K562 (cell line): Measurements from ENCODE around the gene ZDHHC17. TPM values are rescaled to one million over a fixed set of nuclear protein-coding genes. Genes with fewer than 3 reads are reported as not detected.

ENCODE experiments used
- ATAC-seq: fragments of 200-7000 bp; cut with Tn5 transposase; 3 replicates; pipeline ENCODE4 v1.9.1; 2020; ENCODE audit warnings: moderate library complexity
- BruUV-seq: library from RNA; stranded (reverse); fragments of 400-500 nt; replicated peaks from 2 replicates; lab custom pipeline; 2021; lab: Mats Ljungman, UMichigan
- CTCF ChIA-PET: fragments of 300-600 bp; formaldehyde crosslinking; extraction: SDS; loops from one replicate; lab custom pipeline; 2021; ENCODE audit warnings: low intra/inter-chr PET ratio; lab: Yijun Ruan, JAX
- POLR2A ChIA-PET: fragments of 300-600, 350-650 bp; sonication (Branson Sonifier 250); formaldehyde crosslinking; extraction: SDS; loops from one replicate; lab custom pipeline; 2021; ENCODE audit warnings: antibody characterized with exemption, inconsistent platforms; lab: Yijun Ruan, JAX
- DNase-seq, 4 experiments: peaks; one replicate each; pipeline versions ENCODE4 v3.0.0 to v3.0.0-alpha.2; 2011 to 2018; ENCODE audit warnings: low spot score in 3 of 4, mixed read lengths in 3 of 4; ENCODE audit errors: extremely low read depth in 1 of 4
- FAIRE-seq: peaks from 2 replicates; lab custom pipeline; 2011; peaks lifted over from hg19 to GRCh38; lab: Jason Lieb, UNC
- H2AFZ ChIP-seq: 2 replicates; pipeline ENCODE4 v1.6.0; 2011; ENCODE audit warnings: low read depth, low read length, control low read depth, inconsistent platforms
- H3K27ac ChIP-seq: fragments of 200-600 bp; 3 replicates; pipeline ENCODE4 v1.8.0; 2011; ENCODE audit warnings: low read depth, mild to moderate bottlenecking, control low read depth, inconsistent platforms, low read length, moderate library complexity, mixed read lengths; ENCODE audit errors: extremely low read depth
- H3K27me3 ChIP-seq, 2 experiments: fragments of 300-600 bp in 1 of 2; 2 replicates in 1 of 2; 3 replicates in 1 of 2; pipeline versions ENCODE4 v1.6.0 to v1.8.0; 2011; ENCODE audit warnings: inconsistent platforms in 2 of 2, low read length in 2 of 2, mild to moderate bottlenecking in 1 of 2, mixed read lengths in 1 of 2, moderate library complexity in 1 of 2; ENCODE audit not compliant: control insufficient read depth in 2 of 2, insufficient read depth in 2 of 2
- H3K36me3 ChIP-seq: fragments of 300-600 bp; 3 replicates; pipeline ENCODE4 v1.8.0; 2011; ENCODE audit warnings: mild to moderate bottlenecking, low read length, inconsistent platforms; ENCODE audit not compliant: control insufficient read depth, insufficient read depth
- H3K4me1 ChIP-seq, 2 experiments: fragments of 200-600 bp in 1 of 2; replicated peaks in 1 of 2; 2 replicates in 1 of 2; 3 replicates in 1 of 2; pipeline versions ENCODE4 v1.5.1 to v1.8.0; 2011; ENCODE audit warnings: inconsistent platforms in 2 of 2, low read length in 2 of 2, mild to moderate bottlenecking in 1 of 2, mixed read lengths in 1 of 2, moderate library complexity in 1 of 2; ENCODE audit not compliant: control insufficient read depth in 2 of 2, insufficient read depth in 2 of 2
- H3K4me2 ChIP-seq: 2 replicates; pipeline ENCODE4 v1.6.1; 2011; ENCODE audit warnings: low read length, control low read depth, inconsistent platforms, mixed read lengths; ENCODE audit not compliant: insufficient read depth
- H3K4me3 ChIP-seq: fragments of 200-600 bp; sonication (generic), shearing (Covaris generic); 2 replicates; pipeline ENCODE4 v1.5.1; 2016; ENCODE audit warnings: control low read depth, inconsistent platforms
- H3K79me2 ChIP-seq: fragments of 200-600 bp; 3 replicates; pipeline ENCODE4 v1.8.0; 2011; ENCODE audit warnings: low read length, inconsistent platforms; ENCODE audit not compliant: control insufficient read depth, insufficient read depth
- H3K9ac ChIP-seq, 2 experiments: 2 replicates each; pipeline versions ENCODE4 v1.6.0 to v1.6.1; 2011; ENCODE audit warnings: low read depth in 2 of 2, low read length in 2 of 2, control low read depth in 1 of 2, inconsistent platforms in 1 of 2, mild to moderate bottlenecking in 1 of 2, mixed read lengths in 1 of 2; ENCODE audit not compliant: insufficient read depth in 1 of 2
- H3K9me1 ChIP-seq: one replicate; pipeline ENCODE4 v1.6.0; 2011; ENCODE audit warnings: inconsistent platforms, mild to moderate bottlenecking, low read length, moderate library complexity; ENCODE audit not compliant: control insufficient read depth, insufficient read depth
- H3K9me3 ChIP-seq: replicated peaks from 2 replicates; pipeline ENCODE4 v1.5.1; 2011; ENCODE audit warnings: low read depth, low read length, inconsistent platforms; ENCODE audit not compliant: control insufficient read depth, insufficient read depth
- H4K20me1 ChIP-seq: replicated peaks from 2 replicates; pipeline ENCODE4 v1.6.1; 2011; ENCODE audit warnings: low read length, inconsistent platforms, mixed read lengths; ENCODE audit not compliant: control insufficient read depth, insufficient read depth
- BACH1 ChIP-seq: fragments of 200-800 bp; sonication (Bioruptor generic); IDR thresholded peaks from 2 replicates; pipeline ENCODE4 v1.6.1; 2016; ENCODE audit warnings: missing genetic modification characterization, missing compliant biosample characterization
- CBX3 ChIP-seq, 2 experiments: IDR thresholded peaks; 1 replicate in 1 of 2; 2 replicates in 1 of 2; pipeline ENCODE4 v1.6.1; 2012; ENCODE audit warnings: inconsistent platforms in 2 of 2, low read length in 2 of 2, borderline replicate concordance in 1 of 2, control low read depth in 1 of 2
- GABPB2 ChIP-seq: fragments of 250-450 bp; sonication (Bioruptor Pico); conservative IDR thresholded peaks from 2 replicates; pipeline ENCODE4 v1.5.1; 2021; ENCODE audit warnings: mild to moderate bottlenecking
- HNRNPH1 ChIP-seq: fragments of 200-400 bp; formaldehyde crosslinking; optimal IDR thresholded peaks from 2 replicates; pipeline ENCODE3; 2017; ENCODE audit warnings: low read depth, mild to moderate bottlenecking, low read length, moderate library complexity
- IFI16 ChIP-seq: fragments of 250-450 bp; sonication (Bioruptor Pico); IDR thresholded peaks from 2 replicates; pipeline ENCODE4 v2.1.2; 2022; ENCODE audit warnings: mild to moderate bottlenecking, inconsistent platforms
- PHB2 ChIP-seq: fragments of 450-650 bp; IDR thresholded peaks from 2 replicates; pipeline ENCODE4 v1.6.1; 2017; ENCODE audit warnings: low read depth
- POLR3A ChIP-seq: IDR thresholded peaks from 2 replicates; pipeline ENCODE4 v1.6.1; 2011; ENCODE audit warnings: borderline replicate concordance, mild to moderate bottlenecking, moderate library complexity; ENCODE audit not compliant: insufficient read length, insufficient read depth; ENCODE audit errors: extremely low read depth
- PPARD ChIP-seq: fragments of 250-450 bp; sonication (Bioruptor Pico); IDR thresholded peaks from 2 replicates; pipeline ENCODE4 v1.8.0; 2022; ENCODE audit warnings: inconsistent platforms, mild to moderate bottlenecking, moderate library complexity
- RBM39 ChIP-seq: fragments of 200-400 bp; formaldehyde crosslinking; optimal IDR thresholded peaks from 2 replicates; pipeline ENCODE3; 2018; ENCODE audit warnings: low read depth, low read length
- SAFB2 ChIP-seq: fragments of 200-400 bp; formaldehyde crosslinking; IDR thresholded peaks from 2 replicates; pipeline ENCODE4 v1.6.1; 2018; ENCODE audit warnings: borderline replicate concordance, low read length, low read depth, moderate library complexity; ENCODE audit not compliant: severe bottlenecking
- SMAD3 ChIP-seq: fragments of 450-650 bp; formaldehyde crosslinking; conservative IDR thresholded peaks from 2 replicates; pipeline ENCODE4 v1.4.0; 2020; ENCODE audit warnings: mild to moderate bottlenecking
- SMC3 ChIP-seq: conservative IDR thresholded peaks from 2 replicates; pipeline ENCODE4 v1.6.1; 2011; ENCODE audit warnings: low read depth, low read length, improper control_type of control experiment; ENCODE audit not compliant: insufficient read depth
- ZNF41 ChIP-seq: fragments of 250-450 bp; sonication (Bioruptor Pico); conservative IDR thresholded peaks from 2 replicates; pipeline ENCODE4 v1.4.0; 2020; ENCODE audit warnings: mild to moderate bottlenecking
- WGBS: fragments of 100-300 bp; shearing (Covaris generic); methylation state at CpG from one replicate; pipeline ENCODE4 v1.1.6; 2016; ENCODE audit warnings: low coverage, mixed read lengths; ENCODE audit not compliant: insufficient coverage; ENCODE audit errors: missing lambda C conversion rate; 5-methylcytosine and 5-hydroxymethylcytosine counted together
- in situ Hi-C: fragments of 300-500 bp; cut with MboI; formaldehyde crosslinking; loops from 4 replicates; pipeline ENCODE4 v1.15.0; 2018; ENCODE audit warnings: inconsistent platforms, mixed read lengths
- intact Hi-C: fragments of 100-400 bp; cut with micrococcal nuclease; formaldehyde crosslinking; loops from 2 replicates; pipeline ENCODE4 v1.14.2; 2022
- polyA plus RNA-seq, 8 experiments: library from polyadenylated mRNA; depleted of rRNA in 4 of 8; stranded (reverse) in 5 of 8; unstranded in 3 of 8; fragments of >200 nt; fragmentation: Nextera tagmentation in 2 of 8; fragmentation: Illumina TruSeq in 1 of 8; extraction: Ambion mirVana in 2 of 8; extraction: Trizol in 1 of 8; gene quantifications; 2 replicates each; pipeline versions ENCODE4 v1.2.1 to v1.2.3, GENCODE V29; 2011 to 2014; ENCODE audit warnings: inconsistent platforms in 1 of 8, missing spikeins in 1 of 8
- total RNA-seq, 7 experiments: library from RNA; depleted of rRNA in 6 of 7; stranded (reverse); fragments of >200 nt in 6 of 7; fragmentation: Illumina TruSeq in 2 of 7; extraction: Trizol in 2 of 7; gene quantifications; 2 replicates each; pipeline versions ENCODE4 v1.2.1 to v1.2.3, GENCODE V29; 2011 to 2021; ENCODE audit warnings: low replicate concordance in 1 of 7

Gene ZDHHC17
- total and polyA plus RNA-seq, 9 of the 15 experiments (the other 6 are each of a cell fraction or from before 2014, with no cell fraction given), result 6.7 to 66.0 (median 27.5) TPM

DNA sequence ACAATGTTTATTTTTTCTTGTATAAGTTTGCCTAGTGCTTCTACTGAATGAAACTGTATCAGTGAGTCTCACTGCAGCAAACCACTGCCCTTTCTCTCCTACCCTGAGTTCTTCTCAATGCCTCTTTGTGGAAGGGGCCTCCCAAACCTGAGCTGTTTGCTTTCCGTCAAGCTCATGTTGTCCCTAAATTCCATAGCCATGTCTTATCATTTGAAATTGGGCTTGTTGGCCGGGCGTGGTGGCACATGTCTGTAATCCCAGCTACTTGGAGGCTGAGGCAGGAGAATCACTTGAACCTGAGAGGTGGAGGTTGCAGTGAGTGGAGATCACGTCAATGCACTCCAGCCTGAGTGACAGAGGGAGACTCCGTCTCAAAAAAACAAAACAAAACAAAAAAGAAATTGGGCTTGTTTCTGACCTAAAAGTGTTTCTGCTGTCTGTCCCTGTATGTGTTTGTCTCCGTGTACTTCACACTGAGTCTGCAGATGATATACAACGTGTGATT, 116.7 kb downstream of the ZDHHC17 start:
- H3K4me1 ChIP-seq, result peaks cover 0 to 16% of the 10 kb centered on the region in 2 experiments; a peak in 3 of 5 replicates
- no peak for DNase-seq
- no peaks in the 10 kb centered on the region for H3K79me2 ChIP-seq
- no peak for ATAC-seq
- no peak overlapping the region for H3K4me3 ChIP-seq
- no TSS peak for BruUV-seq
- H3K9me3 ChIP-seq, result no peaks in the 10 kb centered on the region
- no peaks in the 10 kb centered on the region for H3K36me3 ChIP-seq
- H4K20me1 ChIP-seq, result no peaks in the 10 kb centered on the region
- no peak overlapping the region; a peak in 1 of 4 replicates for H3K9ac ChIP-seq
- no peak for TF ChIP-seq POLR3A
- no peak for TF ChIP-seq SAFB2
- TF ChIP-seq PPARD (CRISPR knock-in tag), result no peak
- TF ChIP-seq PHB2, result no peak
- no peak for TF ChIP-seq SMAD3 (CRISPR knock-in tag)
- no peak for TF ChIP-seq GABPB2 (CRISPR knock-in tag)
- no peak for TF ChIP-seq HNRNPH1
- no peak for TF ChIP-seq RBM39
- TF ChIP-seq BACH1 (tag), result no peak
- no peak for TF ChIP-seq IFI16 (CRISPR knock-in tag)
- TF ChIP-seq ZNF41 (CRISPR knock-in tag), result no peak
- TF ChIP-seq CBX3 (IDR thresholded peaks at IDR 0.05; ENCODE audit: borderline replicate concordance in 1 of 2, low read length in 2 of 2), result no peak
- no peak for TF ChIP-seq SMC3
- no peak for FAIRE-seq
- no peaks in the 10 kb centered on the region; a peak in 2 of 5 replicates for H3K27me3 ChIP-seq
- CTCF ChIA-PET, result no interaction called here
- in situ Hi-C loops, result no loop called here
- H3K27ac ChIP-seq, result no peak overlapping the region
- H3K4me2 ChIP-seq, result no peak overlapping the region
- H2AFZ ChIP-seq, result peak overlapping the region; percentile 9; the same call in 1 of the 2 replicates
- WGBS, result 42% methylated on average over 7 of the region's 7 CpGs
- intact Hi-C loops, result no loop called here
- no peaks in the 10 kb centered on the region for H3K9me1 ChIP-seq
- POLR2A ChIA-PET, result interaction anchor here (0.6 to 1.2 kb wide), 4 partner anchors 11 to 840 kb away, joined by 3 read pairs; no protein-coding TSS in a partner anchor
